NCI-H2029 treated with DMSO at 0.1 percent for 48 hours (cell line): ENCODE measurements around the gene GPS2.

ENCODE experiments used
- DNase-seq: peaks from one replicate; lab custom pipeline; 2025; lab: John Stamatoyannopoulos, UW

Gene GPS2, protein sequence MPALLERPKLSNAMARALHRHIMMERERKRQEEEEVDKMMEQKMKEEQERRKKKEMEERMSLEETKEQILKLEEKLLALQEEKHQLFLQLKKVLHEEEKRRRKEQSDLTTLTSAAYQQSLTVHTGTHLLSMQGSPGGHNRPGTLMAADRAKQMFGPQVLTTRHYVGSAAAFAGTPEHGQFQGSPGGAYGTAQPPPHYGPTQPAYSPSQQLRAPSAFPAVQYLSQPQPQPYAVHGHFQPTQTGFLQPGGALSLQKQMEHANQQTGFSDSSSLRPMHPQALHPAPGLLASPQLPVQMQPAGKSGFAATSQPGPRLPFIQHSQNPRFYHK

DNA sequence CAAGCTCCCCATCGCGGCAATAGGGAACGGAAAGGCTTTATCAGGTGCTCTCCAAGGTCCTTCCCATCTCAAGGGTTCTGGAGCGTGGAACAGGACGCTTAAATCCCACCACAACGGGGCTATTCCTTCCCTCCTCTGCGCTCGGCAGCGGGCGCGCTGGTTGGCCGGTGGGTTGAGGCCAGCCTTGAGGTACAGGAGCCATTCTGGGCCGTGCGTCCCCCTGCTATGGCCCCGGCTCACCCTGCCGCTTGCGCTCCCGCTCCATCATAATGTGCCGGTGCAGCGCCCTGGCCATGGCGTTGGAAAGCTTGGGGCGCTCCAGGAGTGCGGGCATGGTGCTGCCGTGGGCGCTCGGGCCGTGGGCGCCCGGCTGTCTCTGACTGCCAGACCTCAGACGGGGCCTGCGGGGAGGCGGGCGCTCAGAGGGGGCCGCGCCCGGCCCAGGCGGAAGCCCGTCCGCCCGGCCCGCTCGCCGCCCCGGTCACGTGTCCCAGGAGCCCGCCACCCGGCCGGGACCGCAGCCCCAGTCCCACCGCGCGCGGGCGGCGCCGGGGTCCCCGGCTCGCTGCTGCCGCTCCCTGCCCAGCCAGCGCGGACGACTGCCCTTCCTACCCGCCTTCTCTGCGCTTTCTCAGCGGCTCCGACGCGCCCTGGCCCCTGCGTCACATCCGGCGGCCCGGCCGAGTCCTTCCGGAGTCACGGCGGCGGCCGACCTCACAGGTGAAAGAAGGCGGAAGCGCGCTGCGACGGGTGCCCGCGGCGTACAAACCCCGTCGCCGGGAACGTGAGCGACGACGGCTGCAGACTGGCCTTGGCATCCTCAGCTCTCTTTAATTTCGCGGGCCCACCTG lies at the start of gene GPS2:
TSS of gene GPS2 (minus strand) at position 642 of the 851 bp plus-strand sequence. CDS start at position 334, 308 bp downstream.
- DNase-seq: peak; percentile 23

DNA sequence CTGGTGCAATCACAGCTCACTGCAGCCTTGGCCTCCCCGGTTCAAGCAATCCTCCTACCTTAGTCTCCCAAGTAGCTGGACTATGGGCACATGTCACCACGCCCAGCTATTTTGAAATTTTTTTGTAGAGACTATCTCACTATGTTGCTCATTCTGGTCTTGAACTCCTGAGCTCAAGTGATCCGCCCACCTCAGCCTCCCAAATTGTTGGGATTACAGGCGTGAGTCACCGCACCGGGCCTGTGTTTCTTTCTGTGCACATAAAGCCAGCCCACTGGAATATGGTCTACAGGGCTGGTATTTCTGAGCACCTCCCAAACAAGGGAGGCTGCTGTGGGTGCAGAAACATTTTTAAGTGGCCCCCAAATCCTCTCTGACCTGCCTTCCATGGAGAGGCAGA lies 48.2 kb upstream of the GPS2 start:
- DNase-seq: no peak

DNA sequence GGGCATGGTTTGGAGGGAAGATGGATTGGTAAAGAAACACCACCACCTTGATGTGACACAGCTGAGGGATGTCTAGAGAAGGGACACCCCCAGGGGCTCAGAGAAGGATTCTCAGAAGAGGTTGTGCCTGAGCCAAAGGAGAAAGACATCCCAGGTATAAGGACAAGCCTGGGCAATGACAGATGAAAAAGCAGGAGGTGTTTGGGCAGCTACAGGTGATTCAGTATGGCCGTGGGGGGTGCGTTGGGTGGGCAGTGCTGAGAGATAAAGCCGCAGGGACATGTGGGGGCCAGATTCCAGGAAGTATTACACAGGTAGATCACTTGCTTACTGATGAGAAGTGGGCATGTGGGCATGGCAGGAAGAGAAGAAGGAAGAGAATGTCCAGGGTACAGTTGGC lies 46.7 kb upstream of the GPS2 start:
- DNase-seq: no peak

DNA sequence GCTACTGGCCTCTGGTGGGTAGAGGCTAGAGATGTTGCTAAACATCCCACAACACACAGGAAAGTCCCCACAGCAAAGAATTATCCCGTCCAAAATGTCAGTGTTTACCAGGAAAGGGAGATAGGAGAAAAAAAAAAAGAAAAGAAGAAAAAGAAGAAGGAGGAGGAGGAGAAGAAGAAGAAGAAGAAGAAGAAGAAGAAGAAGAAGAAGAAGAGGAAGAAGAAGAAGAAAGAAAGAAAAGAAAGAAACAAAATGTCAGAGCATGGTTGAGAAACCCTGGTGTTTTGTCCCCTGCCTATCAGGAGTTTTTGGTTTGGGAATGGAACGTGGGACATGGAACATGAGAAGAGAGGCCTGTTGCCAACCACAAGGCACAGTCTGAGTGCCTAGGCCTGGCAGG lies 42.2 kb upstream of the GPS2 start:
- no peak for DNase-seq

DNA sequence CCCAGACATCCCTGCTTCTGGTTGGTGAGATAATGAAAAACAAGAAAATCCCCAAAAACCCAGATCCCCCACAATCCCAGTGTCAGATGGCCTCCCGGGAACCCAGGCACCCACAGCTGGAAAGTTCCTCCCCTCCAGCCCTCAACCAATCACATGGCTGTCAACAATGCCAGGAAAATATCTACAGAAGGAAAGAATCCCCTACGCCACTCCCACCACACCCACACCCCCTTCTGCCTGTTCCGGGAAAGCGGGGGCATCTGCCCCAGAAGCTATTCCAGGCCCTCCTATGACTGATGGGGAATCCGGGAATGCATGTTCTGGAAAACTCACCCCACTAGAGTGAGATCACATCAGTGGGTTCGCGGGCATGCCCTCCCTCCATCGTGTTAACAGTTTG lies 41.6 kb upstream of the GPS2 start:
- DNase-seq: no peak

DNA sequence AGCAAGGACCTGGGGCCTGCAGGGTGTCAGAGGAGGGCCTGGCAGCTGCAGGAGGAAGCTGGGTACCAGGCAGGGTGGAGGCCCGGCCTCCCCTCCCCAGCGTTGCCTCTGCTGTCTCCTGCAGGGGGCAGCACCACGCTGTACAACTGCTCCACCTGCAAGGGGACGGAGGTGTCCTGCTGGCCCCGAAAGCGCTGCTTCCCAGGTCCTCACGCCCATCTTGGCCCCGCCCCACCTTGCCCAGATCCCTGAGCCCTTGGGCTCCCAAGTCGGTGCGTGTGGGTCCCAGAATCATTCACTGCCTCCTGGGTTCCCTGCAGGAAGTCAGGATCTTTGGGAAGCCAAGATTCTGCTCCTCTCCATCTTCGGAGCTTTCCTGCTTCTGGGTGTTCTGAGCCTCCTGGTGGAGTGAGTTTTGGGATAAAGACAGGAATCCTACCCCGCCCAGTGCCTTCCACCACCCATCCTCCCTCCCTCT lies 41.0 kb upstream of the GPS2 start:
- DNase-seq: no peak

DNA sequence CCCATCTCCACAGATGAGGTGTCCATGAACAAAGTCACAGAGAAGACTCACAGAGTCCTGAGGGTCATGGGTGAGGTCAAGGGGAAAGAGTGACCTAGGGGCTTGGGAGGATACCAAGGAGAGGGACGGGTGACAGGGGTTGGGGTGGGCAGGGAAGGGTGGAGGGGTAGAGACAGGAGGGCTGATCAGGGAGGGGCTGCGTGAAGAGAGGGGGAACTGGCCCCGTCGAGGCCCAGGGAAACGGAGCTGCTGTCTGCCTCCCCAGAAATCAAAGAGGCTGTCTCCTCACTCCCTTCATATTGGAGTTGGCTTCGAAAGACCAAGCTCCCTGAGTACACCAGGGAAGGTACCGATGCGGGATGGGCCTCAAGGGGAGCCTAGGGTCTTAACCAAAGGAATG lies 40.4 kb upstream of the GPS2 start:
- no peak for DNase-seq

DNA sequence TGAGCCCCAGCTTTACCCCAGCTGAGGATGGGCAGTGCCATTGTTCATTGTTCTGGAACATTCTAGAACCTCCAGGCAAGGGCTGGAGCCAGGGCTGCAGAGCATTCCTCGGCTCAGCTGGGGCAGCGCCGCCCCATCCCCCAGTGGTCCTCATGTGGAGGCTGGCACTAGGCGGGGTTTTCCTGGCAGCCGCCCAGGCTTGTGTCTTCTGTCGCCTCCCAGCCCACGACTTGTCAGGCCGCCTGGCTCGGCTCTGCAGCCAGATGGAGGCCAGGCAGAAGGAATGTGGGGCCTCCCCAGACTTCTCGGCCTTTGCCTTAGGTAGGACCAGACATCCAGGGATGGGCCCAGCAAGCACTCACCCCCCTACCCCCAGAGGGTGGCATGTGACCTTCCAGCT lies 39.9 kb upstream of the GPS2 start, which contains the start of gene TMEM95:
TSS of gene TMEM95 (plus strand) at position 104 of the 400 bp plus-strand sequence. CDS start at position 153, 49 bp downstream.
- no peak for DNase-seq

DNA sequence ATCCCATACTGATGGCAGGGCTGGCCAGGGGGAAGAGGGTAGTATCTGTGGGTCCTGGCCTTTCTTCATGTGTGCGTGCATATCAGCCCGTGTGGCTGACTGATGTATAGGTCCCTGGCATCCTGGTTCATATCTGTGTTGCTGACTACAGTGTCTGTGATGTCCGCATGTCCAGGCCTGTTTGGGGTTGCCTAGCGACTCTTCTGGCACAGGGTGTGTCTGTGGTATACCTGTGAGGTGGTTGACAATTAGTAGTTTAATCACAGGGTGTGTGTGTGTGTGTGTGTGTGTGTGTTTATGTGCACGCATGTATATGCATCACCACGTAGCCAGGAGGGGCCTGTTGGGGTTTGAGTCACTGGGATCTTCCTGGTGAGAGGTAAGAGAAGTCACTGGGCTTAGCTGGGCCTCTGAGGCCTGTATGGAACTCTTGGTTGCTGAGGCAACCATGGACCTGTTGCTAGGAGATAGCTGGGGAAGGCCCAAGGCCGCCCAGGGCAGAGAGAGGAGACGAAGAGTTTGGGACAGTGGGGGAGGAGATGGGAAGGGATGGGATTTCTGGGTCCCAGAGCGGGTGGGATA lies 39.2 kb upstream of the GPS2 start:
- no peak for DNase-seq

DNA sequence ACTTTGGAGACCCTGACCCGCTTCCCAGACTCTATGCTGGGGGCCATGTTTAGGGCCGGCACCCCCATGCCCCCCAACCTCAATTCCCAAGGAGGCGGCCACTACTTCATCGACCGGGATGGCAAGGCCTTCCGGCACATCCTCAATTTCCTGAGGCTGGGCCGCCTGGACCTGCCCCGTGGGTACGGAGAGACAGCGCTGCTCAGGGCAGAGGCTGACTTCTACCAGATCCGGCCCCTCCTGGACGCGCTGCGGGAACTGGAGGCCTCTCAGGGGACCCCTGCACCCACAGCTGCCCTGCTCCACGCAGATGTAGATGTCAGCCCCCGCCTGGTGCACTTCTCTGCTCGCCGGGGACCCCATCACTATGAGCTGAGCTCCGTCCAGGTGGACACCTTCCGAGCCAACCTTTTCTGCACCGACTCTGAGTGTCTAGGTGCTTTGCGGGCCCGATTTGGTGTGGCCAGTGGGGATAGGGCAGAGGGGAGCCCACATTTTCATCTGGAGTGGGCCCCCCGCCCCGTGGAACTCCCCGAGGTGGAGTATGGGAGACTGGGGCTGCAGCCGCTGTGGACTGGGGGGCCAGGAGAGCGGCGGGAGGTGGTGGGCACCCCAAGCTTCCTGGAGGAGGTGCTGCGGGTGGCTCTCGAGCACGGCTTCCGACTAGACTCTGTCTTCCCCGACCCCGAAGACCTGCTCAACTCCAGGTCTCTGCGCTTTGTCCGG lies 37.9 kb upstream of the GPS2 start:
- no peak for DNase-seq

DNA sequence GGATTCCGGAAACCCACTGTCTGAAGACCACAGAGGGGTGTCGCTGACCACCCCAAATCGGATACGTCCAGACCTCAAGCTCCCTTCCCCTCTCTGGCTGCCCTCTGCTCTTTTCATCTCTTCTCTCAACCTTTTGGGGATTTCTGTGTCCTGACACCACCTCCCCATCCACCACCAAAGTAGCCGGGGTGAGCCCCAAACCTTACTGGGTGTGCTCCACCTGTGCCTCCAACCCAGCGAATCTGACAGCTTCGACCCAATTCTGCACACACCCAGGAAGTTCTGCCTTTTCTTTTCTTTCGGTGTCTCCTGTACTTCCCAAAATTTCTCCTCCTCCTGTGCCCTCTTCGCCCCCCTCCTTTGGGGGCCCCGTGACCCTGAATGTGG lies 37.3 kb upstream of the GPS2 start:
- DNase-seq: no peak

DNA sequence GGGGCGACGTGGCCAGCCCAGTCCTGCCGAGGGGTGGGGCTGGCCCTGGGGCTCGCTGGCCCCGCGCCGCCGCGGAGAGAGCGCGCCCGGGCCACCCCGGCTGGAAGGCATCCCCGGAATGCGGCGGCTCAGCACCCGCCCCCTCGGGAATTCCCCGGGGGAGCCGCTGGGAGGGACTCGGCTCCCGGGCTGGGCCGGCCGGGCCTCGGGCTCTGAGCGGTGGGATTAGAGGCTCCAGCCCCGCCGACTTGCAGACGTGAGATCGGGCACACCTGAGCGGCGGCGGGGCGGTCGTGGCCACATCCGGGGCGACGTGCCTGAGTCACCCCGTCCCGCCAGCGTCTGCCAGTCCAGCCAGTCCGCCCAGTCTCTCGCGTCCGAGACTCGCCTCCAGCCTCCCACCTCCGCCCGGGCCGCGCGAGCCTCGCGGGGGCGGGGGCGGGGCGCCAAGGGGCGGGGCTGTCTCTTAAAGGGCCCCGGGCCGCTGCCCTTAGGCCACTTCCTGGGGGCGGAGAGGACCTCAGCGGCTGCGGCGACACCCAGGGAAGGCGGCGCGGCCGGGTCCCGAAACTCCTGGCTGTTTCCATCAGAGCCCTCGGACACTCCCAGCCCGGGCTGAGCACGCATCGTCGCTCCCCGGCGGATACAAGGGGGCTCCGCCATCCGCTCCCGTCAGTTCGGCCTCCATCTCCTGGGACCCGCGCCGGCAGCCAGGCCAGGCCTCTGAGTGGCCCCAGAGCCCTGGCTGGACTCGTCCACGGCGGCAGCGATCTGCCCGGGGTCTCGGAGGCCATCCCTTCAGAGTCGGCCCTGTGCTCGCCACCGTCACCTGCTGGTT lies 36.7 kb upstream of the GPS2 start, which contains the start of gene KCTD11:
TSS of gene KCTD11 (plus strand) at position 498 of the 838 bp plus-strand sequence.
- DNase-seq: no peak

DNA sequence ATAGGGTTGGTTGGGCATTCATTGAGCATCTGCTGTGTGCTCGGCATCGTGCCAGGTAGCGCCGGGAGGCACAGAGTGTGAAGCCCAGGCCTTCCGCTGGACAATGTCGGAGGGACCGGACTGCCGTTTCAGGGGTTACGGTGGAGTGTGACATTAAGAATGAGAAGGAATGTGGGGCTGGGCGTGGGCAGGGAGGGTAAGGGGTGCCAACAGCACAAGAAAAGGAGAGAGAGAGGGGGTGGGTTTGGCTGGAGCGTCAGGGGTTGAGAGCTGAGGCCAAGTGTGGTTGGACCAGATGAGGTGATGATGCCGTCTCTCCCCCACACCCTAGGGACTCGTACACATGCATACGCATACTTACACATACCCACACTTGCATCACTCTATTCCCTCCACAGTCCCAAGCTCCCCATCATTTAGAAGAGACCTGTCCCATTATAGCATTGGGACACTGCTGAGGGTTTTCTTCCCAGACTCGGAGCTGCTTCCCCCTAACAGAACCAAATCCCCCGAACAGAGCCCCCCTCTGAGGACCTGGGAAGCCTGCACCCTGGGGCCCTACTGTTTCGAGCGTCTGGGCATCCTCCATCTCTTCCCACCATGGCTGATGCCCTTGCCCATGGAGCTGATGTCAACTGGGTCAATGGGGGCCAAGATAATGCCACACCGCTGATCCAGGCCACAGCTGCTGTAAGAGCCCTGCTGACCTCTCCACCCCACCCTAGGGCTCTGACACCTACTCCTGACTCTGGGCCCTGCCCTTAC lies 33.5 kb upstream of the GPS2 start:
- no peak for DNase-seq

DNA sequence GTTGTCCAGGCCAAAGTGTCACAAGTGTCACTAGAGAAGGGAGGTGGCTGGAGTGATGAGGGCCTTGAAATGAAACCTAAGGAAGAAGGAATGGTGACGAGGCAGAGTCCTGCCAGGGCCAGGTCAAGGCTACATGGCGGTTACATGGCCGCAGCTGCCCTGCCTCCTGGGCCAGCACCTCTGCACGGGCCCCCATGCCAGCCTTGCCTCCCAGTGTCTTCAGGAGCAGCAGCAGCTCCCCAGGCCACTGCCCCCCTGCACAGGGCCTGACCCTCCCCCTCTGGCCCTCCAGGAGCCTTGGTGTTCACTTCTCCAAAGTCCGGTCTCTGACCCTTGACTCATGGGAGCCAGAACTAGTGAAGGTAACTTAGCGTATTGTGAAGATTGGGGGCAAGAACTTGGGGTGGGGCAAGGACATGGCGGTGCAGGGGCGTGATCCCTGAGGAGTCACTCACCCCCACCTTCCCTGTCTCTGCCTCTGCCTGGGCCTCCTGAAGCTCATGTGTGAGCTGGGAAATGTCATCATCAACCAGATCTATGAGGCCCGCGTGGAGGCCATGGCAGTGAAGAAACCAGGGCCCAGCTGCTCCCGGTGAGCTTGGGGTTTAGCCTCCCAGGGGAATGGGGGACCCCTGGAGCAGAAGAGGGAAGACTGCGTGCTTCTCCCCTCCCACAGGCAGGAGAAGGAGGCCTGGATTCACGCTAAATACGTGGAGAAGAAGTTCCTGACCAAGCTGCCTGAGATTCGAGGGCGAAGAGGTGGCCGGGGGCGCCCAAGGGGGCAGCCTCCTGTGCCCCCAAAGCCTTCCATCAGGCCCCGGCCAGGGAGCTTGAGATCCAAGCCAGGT lies 32.7 kb upstream of the GPS2 start:
- DNase-seq: no peak

DNA sequence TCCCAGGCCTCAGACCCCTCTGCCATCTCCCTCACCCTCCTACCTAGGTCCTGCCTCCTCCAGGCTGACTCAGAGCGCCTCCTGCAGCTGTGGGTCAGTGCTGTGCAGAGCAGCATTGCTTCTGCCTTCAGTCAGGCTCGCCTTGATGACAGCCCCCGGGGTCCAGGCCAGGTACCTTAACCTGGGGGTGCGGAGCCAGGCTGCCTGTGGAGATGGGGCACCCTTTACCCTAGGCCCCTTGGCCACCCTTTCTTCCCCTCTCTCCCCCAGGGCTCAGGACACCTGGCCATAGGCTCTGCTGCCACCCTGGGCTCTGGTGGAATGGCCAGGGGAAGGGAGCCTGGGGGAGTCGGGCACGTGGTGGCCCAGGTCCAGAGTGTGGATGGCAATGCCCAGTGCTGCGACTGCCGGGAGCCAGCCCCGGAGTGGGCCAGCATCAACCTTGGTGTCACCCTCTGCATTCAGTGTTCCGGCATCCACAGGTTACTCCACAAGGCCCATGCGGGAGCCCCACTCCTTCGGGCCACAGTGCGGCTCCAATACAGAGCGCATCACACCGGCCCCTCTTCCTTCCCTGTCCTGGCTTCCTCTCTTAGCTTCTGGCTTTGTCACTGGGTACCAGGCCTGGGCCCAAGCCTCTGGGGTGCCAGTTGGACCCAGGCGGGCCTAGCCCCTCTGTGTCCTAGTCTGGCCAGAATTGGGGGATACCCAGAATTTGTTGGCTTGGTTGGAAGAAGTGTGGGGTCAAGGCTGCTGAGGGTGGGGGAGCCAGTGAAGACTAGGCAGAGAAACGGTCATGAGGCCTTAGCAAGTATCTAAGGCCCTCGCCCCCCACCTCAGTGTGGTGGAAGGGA lies 31.8 kb upstream of the GPS2 start:
- DNase-seq: no peak

DNA sequence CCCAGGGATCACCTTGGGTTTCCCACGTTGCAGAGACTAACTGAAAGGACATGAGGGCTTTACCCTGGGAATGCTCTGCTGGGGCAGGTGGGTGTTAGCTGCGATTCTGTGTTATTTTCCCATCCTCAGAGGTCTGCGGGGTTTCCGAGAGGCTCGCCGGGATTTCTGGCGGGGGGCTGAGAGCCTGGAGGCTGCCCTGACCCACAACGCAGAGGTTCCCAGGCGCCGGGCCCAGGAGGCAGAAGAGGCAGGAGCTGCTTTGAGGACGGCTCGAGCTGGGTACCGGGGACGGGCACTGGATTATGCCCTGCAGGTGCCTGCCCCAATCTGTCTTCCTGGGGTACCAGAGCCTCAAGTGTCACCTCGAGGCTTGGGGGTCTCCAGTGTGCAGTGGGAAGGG lies 28.1 kb upstream of the GPS2 start:
- DNase-seq: no peak

DNA sequence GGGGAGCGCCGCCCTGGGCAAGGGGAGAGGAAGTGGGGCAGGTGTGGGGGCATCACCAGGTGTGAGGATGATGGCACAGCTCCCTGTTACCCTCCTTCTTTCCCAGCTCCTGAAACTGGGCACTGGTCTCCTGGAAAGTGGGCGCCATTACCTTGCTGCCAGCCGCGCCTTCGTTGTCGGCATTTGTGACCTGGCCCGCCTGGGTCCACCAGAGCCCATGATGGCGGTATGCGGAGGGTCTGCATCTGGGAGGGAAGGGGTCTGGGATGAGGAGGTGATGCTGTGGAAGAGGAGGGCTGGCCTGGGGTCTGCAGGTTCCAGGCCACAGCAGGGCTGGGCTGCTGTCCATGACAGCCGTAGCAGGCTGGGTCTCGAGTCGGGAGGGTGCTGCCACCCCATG lies 26.7 kb upstream of the GPS2 start:
- DNase-seq: no peak

DNA sequence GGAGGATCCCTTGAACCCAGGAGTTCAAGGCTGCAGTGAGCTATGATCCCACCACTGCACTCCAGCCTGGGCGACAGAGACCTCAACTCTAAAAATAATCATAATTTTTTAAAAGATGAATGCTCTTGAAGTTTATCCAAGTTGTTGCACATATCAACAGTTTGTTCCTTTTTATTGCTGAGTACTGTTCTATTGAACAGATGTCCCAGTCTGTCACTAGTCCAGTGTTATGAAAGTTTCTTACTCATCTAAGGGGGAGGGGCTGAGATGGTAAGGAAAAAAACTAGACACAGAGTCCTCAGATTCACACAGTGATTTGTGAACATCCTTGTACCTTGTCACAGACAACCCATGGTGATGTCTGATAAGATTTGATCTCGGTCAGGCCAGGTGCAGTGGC lies 25.0 kb upstream of the GPS2 start:
- DNase-seq: no peak
